Brain microvascular endothelial cell (primary cell): ENCODE results near the gene GRAMD2B.

Source experiments
- DNase-seq: peaks from one replicate; pipeline ENCODE4 v3.0.0-alpha.2; 2020
- H3K27ac ChIP-seq: fragments of 250-450 bp; sonication (Bioruptor Pico); 2 replicates; pipeline ENCODE4 v1.5.1; 2020; ENCODE audit warnings: mild to moderate bottlenecking, moderate library complexity
- H3K27me3 ChIP-seq: fragments of 250-450 bp; sonication (Bioruptor Pico); replicated peaks from 2 replicates; pipeline ENCODE4 v1.5.1; 2020; ENCODE audit warnings: mild to moderate bottlenecking
- H3K36me3 ChIP-seq: fragments of 250-450 bp; sonication (Bioruptor Pico); replicated peaks from 2 replicates; pipeline ENCODE4 v1.5.1; 2020; ENCODE audit warnings: mild to moderate bottlenecking
- H3K4me3 ChIP-seq: 2 replicates; pipeline ENCODE4 v1.5.1; 2011; ENCODE audit warnings: low read depth, mild to moderate bottlenecking, control low read depth, low read length, moderate library complexity
- CTCF ChIP-seq: IDR thresholded peaks from 2 replicates; pipeline ENCODE4 v1.5.1; 2011; ENCODE audit warnings: low read depth, mild to moderate bottlenecking, moderate library complexity, low read length, control low read depth, inconsistent platforms; ENCODE audit errors: missing control alignments
- in situ Hi-C: cut with HindIII; loops from 2 replicates; pipeline ENCODE4 v1.10.0; 2017; ENCODE audit warnings: low sequenced_read_pairs, low pct_ligation_motif_present

GRAMD2B gene

GRCh38 chr5:126521130-126521529, 97.9 kb downstream of the GRAMD2B start:
- H3K36me3 ChIP-seq = no peaks in the 10 kb centered on the region
- TF ChIP-seq CTCF = no peak
- no peaks in the 10 kb centered on the region for H3K27me3 ChIP-seq
- in situ Hi-C loops = no loop called here
- H3K4me3 ChIP-seq = no peak overlapping the region
- DNase-seq = no peak
- H3K27ac ChIP-seq = no peak overlapping the region

GRCh38 chr5:126523818-126524510, 100.8 kb downstream of the GRAMD2B start:
- TF ChIP-seq CTCF = no peak
- no peaks in the 10 kb centered on the region for H3K36me3 ChIP-seq
- in situ Hi-C loops = no loop called here
- H3K27ac ChIP-seq = no peak overlapping the region
- DNase-seq = no peak
- H3K27me3 ChIP-seq = no peaks in the 10 kb centered on the region
- no peak overlapping the region for H3K4me3 ChIP-seq

GRCh38 chr5:126525630-126526245, 102.5 kb downstream of the GRAMD2B start:
- Histone ChIP-seq H3K27me3 (no peaks in the 10 kb centered on the region), H3K36me3 (no peaks in the 10 kb centered on the region), H3K4me3 (no peak overlapping the region), H3K27ac (no peak overlapping the region)
- TF ChIP-seq CTCF = no peak
- DNase-seq = no peak
- in situ Hi-C loops = no loop called here

GRCh38 chr5:126526493-126526892, 103.3 kb downstream of the GRAMD2B start:
- no peak overlapping the region for H3K27ac ChIP-seq
- no peak for TF ChIP-seq CTCF
- H3K36me3 ChIP-seq = no peaks in the 10 kb centered on the region
- H3K27me3 ChIP-seq = no peaks in the 10 kb centered on the region
- in situ Hi-C loops = no loop called here
- H3K4me3 ChIP-seq = no peak overlapping the region
- no peak for DNase-seq

GRCh38 chr5:126527158-126527557, 103.9 kb downstream of the GRAMD2B start:
- H3K27me3 ChIP-seq = no peaks in the 10 kb centered on the region

More at GRCh38 chr5:126527158-126527557, 103.9 kb downstream of the GRAMD2B start:
- DNase-seq = no peak
- in situ Hi-C loops = no loop called here
- no peak overlapping the region for H3K4me3 ChIP-seq
- no peak for TF ChIP-seq CTCF
- H3K27ac ChIP-seq = no peak overlapping the region
- H3K36me3 ChIP-seq = no peaks in the 10 kb centered on the region
